Breast epithelium (tissue), 3 donors: ENCODE data around the gene HDAC9.

ENCODE experiments used
- POLR2A ChIP-seq: fragments of 450-650 bp; IDR thresholded peaks from one replicate; pipeline ENCODE4 v1.6.1; 2016; ENCODE audit warnings: antibody characterized with exemption, mild to moderate bottlenecking, moderate library complexity
- POLR2AphosphoS5 ChIP-seq, 3 donors: sonication (generic); formaldehyde crosslinking; IDR thresholded peaks; one replicate each; pipeline ENCODE4 v1.6.1; 2017; ENCODE audit warnings: antibody characterized with exemption in 3 of 3
- TF ChIP-seq, protein P1 (sequence below), 3 donors: fragments of 450-650 bp; IDR thresholded peaks; one replicate each; pipeline ENCODE4 v1.5.1; 2016 to 2017; ENCODE audit warnings: antibody characterized with exemption in 3 of 3, mild to moderate bottlenecking in 3 of 3, moderate library complexity in 3 of 3

DNA sequence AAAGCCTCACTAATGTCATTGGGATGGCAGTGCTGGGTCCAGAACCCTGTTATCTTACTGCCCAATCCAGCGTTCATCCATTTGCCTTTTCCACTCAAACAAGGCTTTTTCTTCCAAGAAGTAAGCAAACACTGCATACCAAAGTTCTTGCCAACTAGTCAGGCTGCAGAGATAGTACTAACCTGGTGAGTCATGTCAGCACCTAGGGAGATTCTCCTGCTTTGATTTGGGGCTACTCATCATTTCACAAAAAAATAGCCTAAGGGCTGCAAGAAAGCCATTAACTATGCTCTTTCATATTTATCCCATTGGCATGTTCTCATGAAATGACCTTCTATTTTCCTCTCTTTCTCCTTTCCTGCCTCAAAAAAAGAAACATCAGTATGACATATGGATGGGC lies 479.3 kb downstream of the HDAC9 start:
- TF ChIP-seq, protein P1, sequence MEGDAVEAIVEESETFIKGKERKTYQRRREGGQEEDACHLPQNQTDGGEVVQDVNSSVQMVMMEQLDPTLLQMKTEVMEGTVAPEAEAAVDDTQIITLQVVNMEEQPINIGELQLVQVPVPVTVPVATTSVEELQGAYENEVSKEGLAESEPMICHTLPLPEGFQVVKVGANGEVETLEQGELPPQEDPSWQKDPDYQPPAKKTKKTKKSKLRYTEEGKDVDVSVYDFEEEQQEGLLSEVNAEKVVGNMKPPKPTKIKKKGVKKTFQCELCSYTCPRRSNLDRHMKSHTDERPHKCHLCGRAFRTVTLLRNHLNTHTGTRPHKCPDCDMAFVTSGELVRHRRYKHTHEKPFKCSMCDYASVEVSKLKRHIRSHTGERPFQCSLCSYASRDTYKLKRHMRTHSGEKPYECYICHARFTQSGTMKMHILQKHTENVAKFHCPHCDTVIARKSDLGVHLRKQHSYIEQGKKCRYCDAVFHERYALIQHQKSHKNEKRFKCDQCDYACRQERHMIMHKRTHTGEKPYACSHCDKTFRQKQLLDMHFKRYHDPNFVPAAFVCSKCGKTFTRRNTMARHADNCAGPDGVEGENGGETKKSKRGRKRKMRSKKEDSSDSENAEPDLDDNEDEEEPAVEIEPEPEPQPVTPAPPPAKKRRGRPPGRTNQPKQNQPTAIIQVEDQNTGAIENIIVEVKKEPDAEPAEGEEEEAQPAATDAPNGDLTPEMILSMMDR (IDR thresholded peaks at IDR 0.05) = no peak
- TF ChIP-seq POLR2A (no peak), POLR2AphosphoS5 (IDR thresholded peaks at IDR 0.05) (no peak)
